B cell (primary cell): ENCODE measurements around the gene PRRG1. TPM values are rescaled to one million over a fixed set of nuclear protein-coding genes. Genes with fewer than 3 reads are reported as not detected.

Source experiments
- ATAC-seq: fragments of 200-7000 bp; cut with Tn5 transposase; one replicate; pipeline ENCODE4 v1.10.0; 2021; ENCODE audit warnings: low read depth, mild to moderate bottlenecking, moderate number of reproducible peaks, moderate library complexity
- CTCF ChIA-PET: fragments of 350-600 bp; sonication (Branson Sonifier 250); formaldehyde crosslinking; loops from one replicate; lab custom pipeline; 2021; ENCODE audit warnings: antibody characterized with exemption, inconsistent platforms; lab: Charles Lee
- POLR2A ChIA-PET: fragments of 350-600 bp; sonication (Branson Sonifier 250); formaldehyde crosslinking; loops from one replicate; lab custom pipeline; 2021; ENCODE audit warnings: antibody characterized with exemption; lab: Charles Lee
- DNase-seq: peaks from one replicate; pipeline ENCODE4 v3.0.0; 2013
- H2AFZ ChIP-seq: 2 replicates; pipeline ENCODE4 v1.6.1; 2012; ENCODE audit warnings: mild to moderate bottlenecking, low read depth, low read length; ENCODE audit not compliant: insufficient read depth, poor library complexity, severe bottlenecking
- H3K27ac ChIP-seq, 2 donors: 1 replicate in 1 of 2; 2 replicates in 1 of 2; pipeline ENCODE4 v1.5.1; 2012 to 2013; ENCODE audit warnings: low read length in 2 of 2, mild to moderate bottlenecking in 2 of 2, moderate library complexity in 1 of 2
- H3K27me3 ChIP-seq, 4 experiments: fragments of 200-600 bp in 1 of 4; sonication (generic) in 1 of 4; replicated peaks in 1 of 4; 1 replicate in 2 of 4; 2 replicates in 2 of 4; pipeline versions ENCODE4 v1.6.1 to v1.7.0; 2013 to 2016; ENCODE audit warnings: low read length in 3 of 4, mild to moderate bottlenecking in 2 of 4, mixed read lengths in 1 of 4, moderate library complexity in 1 of 4; ENCODE audit not compliant: insufficient read depth in 4 of 4, control insufficient read depth in 3 of 4; ENCODE audit errors: control extremely low read depth in 1 of 4
- H3K36me3 ChIP-seq, 2 experiments: replicated peaks in 1 of 2; 1 replicate in 1 of 2; 2 replicates in 1 of 2; pipeline versions ENCODE4 v1.6.1 to v1.7.1; 2013; ENCODE audit warnings: low read length in 1 of 2; ENCODE audit not compliant: insufficient read depth in 2 of 2, control insufficient read depth in 1 of 2; ENCODE audit errors: control extremely low read depth in 1 of 2, extremely low read depth in 1 of 2
- H3K4me1 ChIP-seq, 2 donors: fragments of 200-600 bp in 1 of 2; sonication (generic) in 1 of 2; 1 replicate in 1 of 2; 2 replicates in 1 of 2; pipeline versions ENCODE4 v1.5.1 to v1.6.1; 2013 to 2017; ENCODE audit warnings: low read length in 2 of 2; ENCODE audit not compliant: control insufficient read depth in 2 of 2, insufficient read depth in 2 of 2
- H3K4me2 ChIP-seq: replicated peaks from 2 replicates; pipeline ENCODE3; 2012; ENCODE audit warnings: mild to moderate bottlenecking, low read depth, low read length; ENCODE audit not compliant: poor library complexity, severe bottlenecking
- H3K4me3 ChIP-seq, 5 experiments: fragments of 200-600 bp in 1 of 5; sonication (generic) in 1 of 5; 1 replicate in 3 of 5; 2 replicates in 2 of 5; pipeline versions ENCODE4 v1.5.1 to v1.7.0; 2011 to 2016; ENCODE audit warnings: low read length in 4 of 5, mild to moderate bottlenecking in 4 of 5, low read depth in 2 of 5, control low read depth in 1 of 5, moderate library complexity in 1 of 5; ENCODE audit not compliant: insufficient read depth in 1 of 5; ENCODE audit errors: control extremely low read depth in 1 of 5, extremely low read depth in 1 of 5
- H3K79me2 ChIP-seq: fragments of 200-600 bp; sonication (generic); one replicate; pipeline ENCODE4 v1.6.0; 2016; ENCODE audit warnings: low read length; ENCODE audit not compliant: control insufficient read depth, insufficient read depth
- H3K9ac ChIP-seq: fragments of 200-600 bp; sonication (generic); 2 replicates; pipeline ENCODE4 v1.6.1; 2017; ENCODE audit warnings: mild to moderate bottlenecking, low read length, moderate library complexity
- H3K9me3 ChIP-seq, 3 donors: one replicate each; pipeline versions ENCODE4 v1.6.1 to v1.7.1; 2013; ENCODE audit warnings: low read length in 2 of 3; ENCODE audit not compliant: control insufficient read depth in 2 of 3, insufficient read depth in 1 of 3; ENCODE audit errors: control extremely low read depth in 1 of 3
- H4K20me1 ChIP-seq: 2 replicates; pipeline ENCODE4 v1.6.0; 2012; ENCODE audit warnings: mild to moderate bottlenecking, low read length; ENCODE audit not compliant: insufficient read depth, control insufficient read depth, poor library complexity, severe bottlenecking
- H3K27ac Mint-ChIP-seq: one replicate; pipeline ENCODE4 v1.8.0; 2021; ENCODE audit warnings: mixed read lengths
- H3K27me3 Mint-ChIP-seq: one replicate; pipeline ENCODE4 v1.8.0; 2021; ENCODE audit warnings: mixed read lengths
- H3K4me1 Mint-ChIP-seq: one replicate; pipeline ENCODE4 v1.8.0; 2021; ENCODE audit warnings: mixed read lengths
- H3K4me3 Mint-ChIP-seq: one replicate; pipeline ENCODE4 v1.8.0; 2021; ENCODE audit warnings: mixed read lengths
- H3K9me3 Mint-ChIP-seq: one replicate; pipeline ENCODE4 v1.8.0; 2022; ENCODE audit warnings: mixed read lengths; ENCODE audit not compliant: insufficient read depth
- EZH2 ChIP-seq: IDR thresholded peaks from 2 replicates; pipeline ENCODE4 v1.6.1; 2012; ENCODE audit warnings: borderline replicate concordance, low read depth, mild to moderate bottlenecking, moderate library complexity, low read length; ENCODE audit not compliant: insufficient read depth, poor library complexity, severe bottlenecking
- WGBS: methylation state at CpG from one replicate; pipeline ENCODE4 v1.1.5; 2013; ENCODE audit warnings: missing lambda C conversion rate; ENCODE audit not compliant: insufficient coverage; 5-methylcytosine and 5-hydroxymethylcytosine counted together
- intact Hi-C: fragments of 100-400 bp; cut with micrococcal nuclease; formaldehyde crosslinking; loops from one replicate; pipeline ENCODE4 v1.10.0; 2022
- polyA plus RNA-seq: library from polyadenylated mRNA; depleted of rRNA; stranded (reverse); fragments of >200 nt; gene quantifications from 2 replicates; pipeline ENCODE4 v1.2.3, GENCODE V29; 2012
- total RNA-seq, 2 donors: library from RNA; stranded (reverse); fragments of 120-200 nt in 1 of 2; gene quantifications; 1 replicate in 1 of 2; 2 replicates in 1 of 2; pipeline versions ENCODE4 v1.2.3 to v1.2.4, GENCODE V29; 2013 to 2022
- TF ChIP-seq, protein P1 (sequence below): fragments of 200-600 bp; IDR thresholded peaks from one replicate; pipeline ENCODE4 v1.8.0; 2022; ENCODE audit warnings: antibody characterized with exemption, mild to moderate bottlenecking

Gene PRRG1
- total and polyA plus RNA-seq, 2 donors (not counting 1 experiment from before 2014, with no cell fraction given), result not detected

DNA sequence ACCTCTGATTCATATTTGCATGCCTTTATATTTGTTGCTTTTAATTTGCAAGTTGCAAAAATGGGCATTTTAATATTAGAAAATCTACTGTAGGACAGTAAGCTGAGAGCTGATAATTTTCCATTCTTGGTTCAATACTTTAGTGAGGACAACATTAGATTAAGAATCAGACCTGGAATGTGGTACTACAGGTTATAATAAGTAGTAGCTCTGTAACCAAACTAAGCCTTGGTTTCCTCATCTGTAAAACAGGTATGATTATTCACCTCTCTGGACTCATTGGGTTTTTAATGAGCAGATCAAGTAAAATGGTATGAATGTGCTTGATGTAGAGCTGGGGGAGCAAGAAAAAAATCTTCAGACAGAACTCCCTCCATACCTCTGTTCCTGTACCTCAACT is 31.1 kb downstream of the PRRG1 start:
- H3K27me3 Mint-ChIP-seq, result no peaks in the 10 kb centered on the region
- CTCF ChIA-PET, result no interaction called here
- no peak for DNase-seq

DNA sequence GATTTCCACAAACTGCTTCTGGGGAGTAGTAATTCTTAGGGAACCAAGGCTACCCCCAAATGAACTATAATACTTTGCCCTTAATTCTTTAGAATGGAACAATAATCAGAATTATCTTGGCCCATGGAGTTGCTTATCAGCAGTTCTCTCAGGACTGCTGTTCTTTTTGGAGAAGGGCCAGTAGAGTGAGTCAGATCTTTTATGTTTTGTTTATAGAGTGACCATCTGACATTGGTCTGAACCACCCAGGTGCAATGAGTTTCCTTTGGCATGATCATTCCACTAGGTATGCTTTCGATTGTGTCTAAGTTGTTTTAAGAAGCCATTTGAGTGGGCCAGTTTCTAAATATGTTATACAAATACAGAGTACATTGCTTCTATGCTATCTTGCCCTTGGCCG is 31.8 kb downstream of the PRRG1 start:
- Histone ChIP-seq H3K4me1 (no peaks in the 10 kb centered on the region), H4K20me1 (no peaks in the 10 kb centered on the region), H3K4me3 (no peak overlapping the region), H3K27ac (no peak overlapping the region), H3K79me2 (no peaks in the 10 kb centered on the region), H3K9ac (no peak overlapping the region), H2AFZ (no peak overlapping the region), H3K4me2 (no peak overlapping the region), H3K9me3 (no peaks in the 10 kb centered on the region), H3K36me3 (no peaks in the 10 kb centered on the region), H3K27me3 (no peaks in the 10 kb centered on the region)
- ATAC-seq, result no peak
- no peak overlapping the region for H3K4me3 Mint-ChIP-seq
- no peaks in the 10 kb centered on the region for H3K4me1 Mint-ChIP-seq
- H3K27ac Mint-ChIP-seq, result no peak overlapping the region
- intact Hi-C loops, result no loop called here
- no peaks in the 10 kb centered on the region for H3K9me3 Mint-ChIP-seq
- ChIA-PET POLR2A (no interaction called here), CTCF (no interaction called here)
- no CpG with 5 or more reads among the region's 2 CpGs for WGBS
- no peaks in the 10 kb centered on the region for H3K27me3 Mint-ChIP-seq
- DNase-seq, result no peak
- no peak for TF ChIP-seq EZH2
- TF ChIP-seq, protein P1, sequence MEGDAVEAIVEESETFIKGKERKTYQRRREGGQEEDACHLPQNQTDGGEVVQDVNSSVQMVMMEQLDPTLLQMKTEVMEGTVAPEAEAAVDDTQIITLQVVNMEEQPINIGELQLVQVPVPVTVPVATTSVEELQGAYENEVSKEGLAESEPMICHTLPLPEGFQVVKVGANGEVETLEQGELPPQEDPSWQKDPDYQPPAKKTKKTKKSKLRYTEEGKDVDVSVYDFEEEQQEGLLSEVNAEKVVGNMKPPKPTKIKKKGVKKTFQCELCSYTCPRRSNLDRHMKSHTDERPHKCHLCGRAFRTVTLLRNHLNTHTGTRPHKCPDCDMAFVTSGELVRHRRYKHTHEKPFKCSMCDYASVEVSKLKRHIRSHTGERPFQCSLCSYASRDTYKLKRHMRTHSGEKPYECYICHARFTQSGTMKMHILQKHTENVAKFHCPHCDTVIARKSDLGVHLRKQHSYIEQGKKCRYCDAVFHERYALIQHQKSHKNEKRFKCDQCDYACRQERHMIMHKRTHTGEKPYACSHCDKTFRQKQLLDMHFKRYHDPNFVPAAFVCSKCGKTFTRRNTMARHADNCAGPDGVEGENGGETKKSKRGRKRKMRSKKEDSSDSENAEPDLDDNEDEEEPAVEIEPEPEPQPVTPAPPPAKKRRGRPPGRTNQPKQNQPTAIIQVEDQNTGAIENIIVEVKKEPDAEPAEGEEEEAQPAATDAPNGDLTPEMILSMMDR, result no peak

More for the DNA sequence above, 31.1 kb downstream of the PRRG1 start:
- POLR2A ChIA-PET, result no interaction called here
- no peak for ATAC-seq
- Mint-ChIP-seq H3K27ac (no peak overlapping the region), H3K9me3 (no peaks in the 10 kb centered on the region), H3K4me3 (no peak overlapping the region), H3K4me1 (no peaks in the 10 kb centered on the region)
- Histone ChIP-seq H3K27me3 (no peaks in the 10 kb centered on the region), H3K4me1 (no peaks in the 10 kb centered on the region), H3K4me2 (no peak overlapping the region), H3K4me3 (no peak overlapping the region), H3K36me3 (no peaks in the 10 kb centered on the region), H4K20me1 (no peaks in the 10 kb centered on the region), H3K9ac (no peak overlapping the region), H3K27ac (no peak overlapping the region), H2AFZ (no peak overlapping the region), H3K79me2 (no peaks in the 10 kb centered on the region), H3K9me3 (no peaks in the 10 kb centered on the region)
- intact Hi-C loops, result no loop called here
- no peak for TF ChIP-seq EZH2
- TF ChIP-seq, protein P1, result no peak
